ENCODE results near the gene NEK6.

Gene NEK6

DNA sequence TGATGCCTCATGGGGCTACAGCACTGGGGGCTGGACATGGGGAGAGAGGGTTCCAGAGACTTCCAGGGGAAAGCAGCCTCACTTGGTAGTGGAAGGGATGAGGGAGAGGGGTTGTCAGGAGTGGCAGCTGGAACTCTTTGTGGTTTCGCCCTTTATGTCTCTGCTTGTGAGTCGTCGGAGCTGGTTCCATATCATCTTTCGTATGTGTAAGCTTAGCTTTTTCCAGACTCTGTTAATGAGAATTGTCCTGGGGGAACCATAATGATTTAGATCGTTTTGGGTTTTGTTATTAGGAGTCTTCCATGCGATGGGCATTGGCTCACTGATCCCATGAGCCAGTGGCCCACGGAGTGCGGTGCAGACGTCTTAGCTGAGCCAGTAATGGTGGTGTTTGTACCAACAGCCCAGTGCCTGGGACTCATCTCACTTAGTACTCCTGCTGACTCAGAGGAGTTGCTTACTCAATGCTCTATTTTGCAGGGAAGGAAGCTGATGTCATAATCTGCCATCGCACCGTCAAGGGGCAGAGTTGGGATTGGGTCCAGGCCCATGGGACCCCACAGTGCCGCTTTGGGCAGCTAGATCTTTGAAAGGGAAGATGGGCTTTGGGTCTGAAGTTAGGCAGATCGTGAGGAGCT lies 48.5 kb downstream of the NEK6 start:
- no peak overlapping the region for H3K27ac ChIP-seq (replicated peaks)
- no peak for TF ChIP-seq REST (IDR thresholded peaks at IDR 0.05; ENCODE audit: insufficient replicate concordance, low read depth)
- no peak for TF ChIP-seq GABPA (IDR thresholded peaks at IDR 0.05; ENCODE audit: low read depth)
- no peak for TF ChIP-seq POLR2AphosphoS5 (IDR thresholded peaks at IDR 0.05; ENCODE audit: low read depth)
- H3K4me3 ChIP-seq (replicated peaks; ENCODE audit: insufficient read depth, low read length) = no peak overlapping the region
- no peaks in the 10 kb centered on the region for H3K27me3 ChIP-seq (ENCODE audit: insufficient read depth, poor library complexity, severe bottlenecking)
- DNase-seq (ENCODE audit: low read depth in 1 of 2, low spot score in 1 of 2) = peak in 1 of 2 experiments; percentile 36

GRCh38 chr9:124307379-124308030 lies 49.8 kb downstream of the NEK6 start:
- H3K27me3 ChIP-seq (ENCODE audit: insufficient read depth, poor library complexity, severe bottlenecking) = no peaks in the 10 kb centered on the region
- DNase-seq (ENCODE audit: low read depth in 1 of 2, low spot score in 1 of 2) = no peak
- H3K4me3 ChIP-seq (replicated peaks; ENCODE audit: insufficient read depth, low read length) = no peak overlapping the region
- H3K27ac ChIP-seq (replicated peaks) = no peak overlapping the region
- TF ChIP-seq REST (IDR thresholded peaks at IDR 0.05; ENCODE audit: insufficient replicate concordance, low read depth) = no peak
- TF ChIP-seq POLR2AphosphoS5 (IDR thresholded peaks at IDR 0.05; ENCODE audit: low read depth) = no peak
- TF ChIP-seq CTCF (IDR thresholded peaks at IDR 0.05; ENCODE audit: insufficient read depth, low read length) = no peak
- TF ChIP-seq SPI1 (IDR thresholded peaks at IDR 0.05; ENCODE audit: borderline replicate concordance, low read depth) = no peak
- TF ChIP-seq GABPA (IDR thresholded peaks at IDR 0.05; ENCODE audit: low read depth) = no peak

DNA sequence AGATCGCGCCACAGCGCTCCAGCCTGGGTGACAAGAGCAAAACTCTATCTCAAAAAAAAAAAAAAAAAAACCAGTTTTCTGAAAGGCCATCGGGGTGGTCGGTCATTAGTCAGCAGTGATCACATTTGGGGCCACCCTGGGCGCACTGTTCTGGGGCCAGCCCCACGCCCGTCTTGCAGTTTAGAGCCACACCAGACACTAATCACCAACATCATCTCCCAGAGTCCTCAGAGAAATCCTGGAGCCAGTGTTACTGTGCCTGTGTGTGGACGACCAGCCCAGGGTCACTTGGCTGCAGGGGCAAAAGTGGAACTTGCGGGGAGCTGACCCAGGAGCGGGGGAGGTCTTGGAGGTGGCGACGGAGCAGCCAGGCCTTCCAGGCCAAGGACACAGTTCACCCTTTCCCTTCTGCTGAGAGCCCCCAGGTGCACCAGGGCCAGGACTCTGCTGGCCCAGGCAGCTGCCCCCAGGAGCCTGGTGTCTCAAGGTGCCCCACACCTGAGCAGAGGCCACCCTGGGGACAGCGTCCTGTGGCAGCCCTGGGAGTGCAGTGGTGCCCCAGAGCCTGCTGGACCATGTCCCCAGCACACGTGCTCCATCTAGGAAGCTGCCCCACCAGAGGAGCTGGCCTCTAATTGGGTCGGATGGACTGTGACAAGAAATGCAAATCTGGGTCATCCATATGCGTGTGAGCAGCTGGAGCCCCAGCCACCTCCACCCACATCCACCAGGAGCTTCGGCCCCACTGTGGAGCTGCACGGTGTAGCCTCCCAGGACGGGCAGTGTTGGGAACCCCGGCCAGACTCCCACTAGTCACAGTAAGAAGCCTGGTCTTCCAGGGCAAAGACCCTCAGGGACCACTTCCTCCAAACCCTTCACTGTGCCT lies 51.1 kb downstream of the NEK6 start:
- H3K27me3 ChIP-seq (ENCODE audit: insufficient read depth, poor library complexity, severe bottlenecking) = no peaks in the 10 kb centered on the region
- no peak for TF ChIP-seq REST (IDR thresholded peaks at IDR 0.05; ENCODE audit: insufficient replicate concordance, low read depth)
- TF ChIP-seq SPI1 (IDR thresholded peaks at IDR 0.05; ENCODE audit: borderline replicate concordance, low read depth) = no peak
- no peak for TF ChIP-seq CTCF (IDR thresholded peaks at IDR 0.05; ENCODE audit: insufficient read depth, low read length)
- TF ChIP-seq POLR2AphosphoS5 (IDR thresholded peaks at IDR 0.05; ENCODE audit: low read depth) = no peak
- no peak for TF ChIP-seq GABPA (IDR thresholded peaks at IDR 0.05; ENCODE audit: low read depth)
- no peak overlapping the region for H3K27ac ChIP-seq (replicated peaks)
- no peak overlapping the region for H3K4me3 ChIP-seq (replicated peaks; ENCODE audit: insufficient read depth, low read length)
- no peak for DNase-seq (ENCODE audit: low read depth in 1 of 2, low spot score in 1 of 2)
